ENCODE data around the gene KREMEN2. TPM values are rescaled to one million over a fixed set of nuclear protein-coding genes. Genes with fewer than 3 reads are reported as not detected.

The KREMEN2 gene
- total and polyA plus RNA-seq, 2 of the 13 experiments (the other 11 are each of a cell fraction or from before 2014, with no cell fraction given) = 0.48 to 1.2 TPM

DNA sequence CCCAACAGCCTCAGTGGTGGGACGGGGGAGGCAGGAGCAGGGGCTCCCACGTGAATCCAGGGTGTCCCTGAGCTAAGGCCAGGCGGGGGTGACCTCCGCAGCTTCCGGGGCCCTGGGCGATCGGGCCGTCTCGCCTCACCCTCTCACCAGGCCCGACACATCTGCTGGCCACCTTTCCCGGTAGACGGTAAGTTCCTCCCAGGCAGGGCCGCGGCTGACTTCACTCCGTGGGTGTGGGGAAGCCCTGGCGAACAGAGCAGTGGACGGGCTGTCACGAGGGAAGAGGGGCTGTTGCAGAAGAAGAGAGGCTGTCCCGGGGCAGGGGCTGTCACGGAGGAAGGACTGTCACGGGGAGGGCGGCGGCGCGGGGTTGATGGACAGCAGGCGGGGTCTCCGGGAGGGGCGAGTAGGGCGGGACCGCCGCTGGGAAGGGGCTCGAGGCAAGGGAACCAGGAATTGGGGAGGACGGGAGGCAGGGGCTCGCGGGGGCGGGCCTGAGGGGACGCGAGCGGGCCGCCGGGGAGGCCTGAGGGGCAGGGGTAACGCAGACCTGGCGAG, 15.7 kb downstream of the KREMEN2 start (continued):
- TF ChIP-seq, protein P1, sequence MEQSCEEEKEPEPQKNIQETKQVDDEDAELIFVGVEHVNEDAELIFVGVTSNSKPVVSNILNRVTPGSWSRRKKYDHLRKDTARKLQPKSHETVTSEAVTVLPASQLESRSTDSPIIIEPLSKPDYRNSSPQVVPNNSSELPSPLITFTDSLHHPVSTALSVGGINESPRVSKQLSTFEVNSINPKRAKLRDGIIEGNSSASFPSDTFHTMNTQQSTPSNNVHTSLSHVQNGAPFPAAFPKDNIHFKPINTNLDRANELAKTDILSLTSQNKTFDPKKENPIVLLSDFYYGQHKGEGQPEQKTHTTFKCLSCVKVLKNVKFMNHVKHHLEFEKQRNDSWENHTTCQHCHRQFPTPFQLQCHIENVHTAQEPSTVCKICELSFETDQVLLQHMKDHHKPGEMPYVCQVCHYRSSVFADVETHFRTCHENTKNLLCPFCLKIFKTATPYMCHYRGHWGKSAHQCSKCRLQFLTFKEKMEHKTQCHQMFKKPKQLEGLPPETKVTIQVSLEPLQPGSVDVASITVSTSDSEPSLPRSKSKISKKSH (CRISPR knock-in tag; IDR thresholded peaks at IDR 0.05; ENCODE audit: borderline replicate concordance) = peak; percentile 68; the same call in 1 of the 2 replicates
- TF ChIP-seq ZSCAN25 (CRISPR knock-in tag; IDR thresholded peaks at IDR 0.05) = no peak; the same call in 1 of the 2 replicates
- no peak for TF ChIP-seq SMARCE1 (IDR thresholded peaks at IDR 0.05; ENCODE audit: borderline replicate concordance)
- TF ChIP-seq ZNF883 (CRISPR knock-in tag; IDR thresholded peaks at IDR 0.05; ENCODE audit: not compliant biosample characterization) = no peak
- no peak for TF ChIP-seq ZNF451 (CRISPR knock-in tag; IDR thresholded peaks at IDR 0.05)
- TF ChIP-seq ZNF777 (CRISPR knock-in tag; IDR thresholded peaks at IDR 0.05) = 0 out of 2 replicates have a peak, but pooled peaks have one; percentile 3
- no peak for TF ChIP-seq SNAPC2 (CRISPR knock-in tag; IDR thresholded peaks at IDR 0.05)
- TF ChIP-seq TBP (CRISPR knock-in tag; IDR thresholded peaks at IDR 0.05) = no peak
- peak; percentile 33; the same call in 1 of the 2 replicates for TF ChIP-seq MEIS2 (CRISPR knock-in tag; IDR thresholded peaks at IDR 0.05)
- no peak for TF ChIP-seq ZNF552 (CRISPR knock-in tag; IDR thresholded peaks at IDR 0.05; ENCODE audit: borderline replicate concordance)
- TF ChIP-seq HMG20B (CRISPR knock-in tag; conservative IDR thresholded peaks at IDR 0.05) = no peak
- TF ChIP-seq, protein P2, sequence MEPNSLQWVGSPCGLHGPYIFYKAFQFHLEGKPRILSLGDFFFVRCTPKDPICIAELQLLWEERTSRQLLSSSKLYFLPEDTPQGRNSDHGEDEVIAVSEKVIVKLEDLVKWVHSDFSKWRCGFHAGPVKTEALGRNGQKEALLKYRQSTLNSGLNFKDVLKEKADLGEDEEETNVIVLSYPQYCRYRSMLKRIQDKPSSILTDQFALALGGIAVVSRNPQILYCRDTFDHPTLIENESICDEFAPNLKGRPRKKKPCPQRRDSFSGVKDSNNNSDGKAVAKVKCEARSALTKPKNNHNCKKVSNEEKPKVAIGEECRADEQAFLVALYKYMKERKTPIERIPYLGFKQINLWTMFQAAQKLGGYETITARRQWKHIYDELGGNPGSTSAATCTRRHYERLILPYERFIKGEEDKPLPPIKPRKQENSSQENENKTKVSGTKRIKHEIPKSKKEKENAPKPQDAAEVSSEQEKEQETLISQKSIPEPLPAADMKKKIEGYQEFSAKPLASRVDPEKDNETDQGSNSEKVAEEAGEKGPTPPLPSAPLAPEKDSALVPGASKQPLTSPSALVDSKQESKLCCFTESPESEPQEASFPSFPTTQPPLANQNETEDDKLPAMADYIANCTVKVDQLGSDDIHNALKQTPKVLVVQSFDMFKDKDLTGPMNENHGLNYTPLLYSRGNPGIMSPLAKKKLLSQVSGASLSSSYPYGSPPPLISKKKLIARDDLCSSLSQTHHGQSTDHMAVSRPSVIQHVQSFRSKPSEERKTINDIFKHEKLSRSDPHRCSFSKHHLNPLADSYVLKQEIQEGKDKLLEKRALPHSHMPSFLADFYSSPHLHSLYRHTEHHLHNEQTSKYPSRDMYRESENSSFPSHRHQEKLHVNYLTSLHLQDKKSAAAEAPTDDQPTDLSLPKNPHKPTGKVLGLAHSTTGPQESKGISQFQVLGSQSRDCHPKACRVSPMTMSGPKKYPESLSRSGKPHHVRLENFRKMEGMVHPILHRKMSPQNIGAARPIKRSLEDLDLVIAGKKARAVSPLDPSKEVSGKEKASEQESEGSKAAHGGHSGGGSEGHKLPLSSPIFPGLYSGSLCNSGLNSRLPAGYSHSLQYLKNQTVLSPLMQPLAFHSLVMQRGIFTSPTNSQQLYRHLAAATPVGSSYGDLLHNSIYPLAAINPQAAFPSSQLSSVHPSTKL (CRISPR knock-in tag; IDR thresholded peaks at IDR 0.05) = no peak
- no peak for TF ChIP-seq KLF16 (CRISPR knock-in tag; IDR thresholded peaks at IDR 0.05)
- TF ChIP-seq FOXK1 (CRISPR knock-in tag; IDR thresholded peaks at IDR 0.05; ENCODE audit: borderline replicate concordance, low read depth) = no peak
- TF ChIP-seq, protein P3, sequence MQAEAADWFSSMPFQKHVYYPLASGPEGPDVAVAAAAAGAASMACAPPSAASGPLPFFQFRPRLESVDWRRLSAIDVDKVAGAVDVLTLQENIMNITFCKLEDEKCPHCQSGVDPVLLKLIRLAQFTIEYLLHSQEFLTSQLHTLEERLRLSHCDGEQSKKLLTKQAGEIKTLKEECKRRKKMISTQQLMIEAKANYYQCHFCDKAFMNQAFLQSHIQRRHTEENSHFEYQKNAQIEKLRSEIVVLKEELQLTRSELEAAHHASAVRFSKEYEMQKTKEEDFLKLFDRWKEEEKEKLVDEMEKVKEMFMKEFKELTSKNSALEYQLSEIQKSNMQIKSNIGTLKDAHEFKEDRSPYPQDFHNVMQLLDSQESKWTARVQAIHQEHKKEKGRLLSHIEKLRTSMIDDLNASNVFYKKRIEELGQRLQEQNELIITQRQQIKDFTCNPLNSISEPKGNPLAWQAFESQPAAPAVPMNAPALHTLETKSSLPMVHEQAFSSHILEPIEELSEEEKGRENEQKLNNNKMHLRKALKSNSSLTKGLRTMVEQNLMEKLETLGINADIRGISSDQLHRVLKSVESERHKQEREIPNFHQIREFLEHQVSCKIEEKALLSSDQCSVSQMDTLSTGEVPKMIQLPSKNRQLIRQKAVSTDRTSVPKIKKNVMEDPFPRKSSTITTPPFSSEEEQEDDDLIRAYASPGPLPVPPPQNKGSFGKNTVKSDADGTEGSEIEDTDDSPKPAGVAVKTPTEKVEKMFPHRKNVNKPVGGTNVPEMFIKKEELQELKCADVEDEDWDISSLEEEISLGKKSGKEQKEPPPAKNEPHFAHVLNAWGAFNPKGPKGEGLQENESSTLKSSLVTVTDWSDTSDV (CRISPR knock-in tag; IDR thresholded peaks at IDR 0.05) = 0 out of 2 replicates have a peak, but pooled peaks have one; percentile 32
- TF ChIP-seq, protein P4, sequence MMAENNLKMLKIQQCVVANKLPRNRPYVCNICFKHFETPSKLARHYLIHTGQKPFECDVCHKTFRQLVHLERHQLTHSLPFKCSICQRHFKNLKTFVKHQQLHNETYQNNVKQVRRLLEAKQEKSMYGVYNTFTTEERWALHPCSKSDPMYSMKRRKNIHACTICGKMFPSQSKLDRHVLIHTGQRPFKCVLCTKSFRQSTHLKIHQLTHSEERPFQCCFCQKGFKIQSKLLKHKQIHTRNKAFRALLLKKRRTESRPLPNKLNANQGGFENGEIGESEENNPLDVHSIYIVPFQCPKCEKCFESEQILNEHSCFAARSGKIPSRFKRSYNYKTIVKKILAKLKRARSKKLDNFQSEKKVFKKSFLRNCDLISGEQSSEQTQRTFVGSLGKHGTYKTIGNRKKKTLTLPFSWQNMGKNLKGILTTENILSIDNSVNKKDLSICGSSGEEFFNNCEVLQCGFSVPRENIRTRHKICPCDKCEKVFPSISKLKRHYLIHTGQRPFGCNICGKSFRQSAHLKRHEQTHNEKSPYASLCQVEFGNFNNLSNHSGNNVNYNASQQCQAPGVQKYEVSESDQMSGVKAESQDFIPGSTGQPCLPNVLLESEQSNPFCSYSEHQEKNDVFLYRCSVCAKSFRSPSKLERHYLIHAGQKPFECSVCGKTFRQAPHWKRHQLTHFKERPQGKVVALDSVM (CRISPR knock-in tag; IDR thresholded peaks at IDR 0.05) = no peak
- TF ChIP-seq, protein P5, sequence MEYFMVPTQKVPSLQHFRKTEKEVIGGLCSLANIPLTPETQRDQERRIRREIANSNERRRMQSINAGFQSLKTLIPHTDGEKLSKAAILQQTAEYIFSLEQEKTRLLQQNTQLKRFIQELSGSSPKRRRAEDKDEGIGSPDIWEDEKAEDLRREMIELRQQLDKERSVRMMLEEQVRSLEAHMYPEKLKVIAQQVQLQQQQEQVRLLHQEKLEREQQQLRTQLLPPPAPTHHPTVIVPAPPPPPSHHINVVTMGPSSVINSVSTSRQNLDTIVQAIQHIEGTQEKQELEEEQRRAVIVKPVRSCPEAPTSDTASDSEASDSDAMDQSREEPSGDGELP (IDR thresholded peaks at IDR 0.05; ENCODE audit: borderline replicate concordance, low read depth) = no peak
- 0 out of 2 replicates have a peak, but pooled peaks have one; percentile 13 for TF ChIP-seq TMF1 (CRISPR knock-in tag; IDR thresholded peaks at IDR 0.05; ENCODE audit: low read depth)
- no peak for TF ChIP-seq SMARCC2 (IDR thresholded peaks at IDR 0.05)

Data from HepG2 (cell line).